Body of pancreas (tissue), 4 donors: ENCODE measurements around the gene SEC14L6.

Experiments
- CTCF ChIP-seq, 7 experiments: fragments of 450-650 bp in 4 of 7; fragments of 200-600 bp in 3 of 7; sonication (generic) in 3 of 7; IDR thresholded peaks; one replicate each; pipeline ENCODE4 v1.5.1; 2016 to 2019; ENCODE audit warnings: antibody characterized with exemption in 7 of 7
- POLR2A ChIP-seq, 3 donors: fragments of 450-650 bp; IDR thresholded peaks; one replicate each; pipeline ENCODE4 v1.6.1; 2016; ENCODE audit warnings: antibody characterized with exemption in 3 of 3, mild to moderate bottlenecking in 2 of 3

- TF ChIP-seq CTCF (IDR thresholded peaks at IDR 0.05), result no peak
- TF ChIP-seq POLR2A (IDR thresholded peaks at IDR 0.05), result no peak
Measured at GRCh38 chr22:30497466-30498150, 48.9 kb downstream of the SEC14L6 start.
